HCT116 (cell line): ENCODE results near the gene HEPN1. TPM values are rescaled to one million over a fixed set of nuclear protein-coding genes. Genes with fewer than 3 reads are reported as not detected.
A peak's percentile ranks its signal among the peaks of the same experiment; 100 is the strongest.

ENCODE experiments used
- ATAC-seq: fragments of 200-7000 bp; cut with Tn5 transposase; 2 replicates; pipeline ENCODE4 v1.9.1; 2020; ENCODE audit warnings: mild to moderate bottlenecking, moderate library complexity
- BruUV-seq: library from RNA; stranded (reverse); fragments of 400-500 nt; replicated peaks from 2 replicates; lab custom pipeline; 2021; lab: Mats Ljungman, UMichigan
- CTCF ChIA-PET: fragments of 300-600 bp; sonication (Branson Sonifier 250); formaldehyde crosslinking; loops from one replicate; lab custom pipeline; 2021; ENCODE audit warnings: antibody characterized with exemption; lab: Charles Lee
- POLR2A ChIA-PET: fragments of 300-600, 350-600 bp; sonication (Branson Sonifier 250); formaldehyde crosslinking; loops from one replicate; lab custom pipeline; 2021; ENCODE audit warnings: antibody characterized with exemption; lab: Charles Lee
- RAD21 ChIA-PET, 2 experiments: fragments of 300-600 bp; sonication (Branson Sonifier 250); formaldehyde crosslinking; loops; one replicate each; lab custom pipeline; 2023; ENCODE audit warnings: low total read pairs in 2 of 2; ENCODE audit not compliant: uncharacterized antibody in 2 of 2, unreplicated experiment in 2 of 2, low non-redundant PET in 1 of 2; lab: Charles Lee
- DNase-seq: peaks from one replicate; pipeline ENCODE4 v3.0.0-alpha.2; 2010; ENCODE audit warnings: low read depth, low spot score
- H2AFZ ChIP-seq: fragments of 200-600 bp; shearing (Covaris generic), sonication (generic); 2 replicates; pipeline ENCODE4 v1.6.1; 2017; ENCODE audit warnings: low read depth, mixed run types, mixed read lengths, antibody characterized with exemption, low read length; ENCODE audit not compliant: poor library complexity, severe bottlenecking
- H3K27ac ChIP-seq: 2 replicates; pipeline ENCODE4 v1.5.1; 2012; ENCODE audit warnings: low read depth, low read length
- H3K27me3 ChIP-seq: fragments of 200-600 bp; sonication (generic); 2 replicates; pipeline ENCODE4 v1.6.1; 2016; ENCODE audit warnings: mixed run types, low read length, mixed read lengths; ENCODE audit not compliant: insufficient read depth
- H3K36me3 ChIP-seq, 2 experiments: fragments of 200-500 bp in 1 of 2; fragments of 200-600 bp in 1 of 2; sonication (Bioruptor generic) in 1 of 2; sonication (generic) in 1 of 2; 2 replicates each; pipeline versions ENCODE4 v1.5.1 to v1.6.1; 2014 to 2016; ENCODE audit warnings: low read length in 2 of 2, inconsistent platforms in 1 of 2, mixed read lengths in 1 of 2, mixed run types in 1 of 2; ENCODE audit not compliant: insufficient read depth in 2 of 2, control insufficient read depth in 1 of 2
- H3K4me1 ChIP-seq, 2 experiments: fragments of 200-600 bp in 1 of 2; sonication (generic) in 1 of 2; 2 replicates each; pipeline versions ENCODE4 v1.5.1 to v1.6.1; 2012 to 2017; ENCODE audit warnings: low read length in 2 of 2, inconsistent platforms in 1 of 2, mild to moderate bottlenecking in 1 of 2, mixed read lengths in 1 of 2, mixed run types in 1 of 2, moderate library complexity in 1 of 2; ENCODE audit not compliant: insufficient read depth in 2 of 2, control insufficient read depth in 1 of 2
- H3K4me2 ChIP-seq: fragments of 200-600 bp; sonication (generic); 2 replicates; pipeline ENCODE4 v1.6.1; 2017; ENCODE audit warnings: mixed run types, low read length, mixed read lengths
- H3K4me3 ChIP-seq, 2 experiments: fragments of 200-600 bp in 1 of 2; sonication (generic) in 1 of 2; replicated peaks in 1 of 2; 2 replicates each; pipeline ENCODE4 v1.5.1; 2011 to 2016; ENCODE audit warnings: low read length in 2 of 2, control low read depth in 1 of 2, low read depth in 1 of 2, mild to moderate bottlenecking in 1 of 2, mixed read lengths in 1 of 2, mixed run types in 1 of 2
- H3K79me2 ChIP-seq: fragments of 200-600 bp; sonication (generic); 2 replicates; pipeline ENCODE4 v1.6.1; 2017; ENCODE audit warnings: mild to moderate bottlenecking, mixed run types, low read length, moderate library complexity, mixed read lengths; ENCODE audit not compliant: insufficient read depth
- H3K9ac ChIP-seq: fragments of 200-600 bp; sonication (generic); 2 replicates; pipeline ENCODE4 v1.6.1; 2016; ENCODE audit warnings: low read length, mixed read lengths
- H3K9me2 ChIP-seq: fragments of 200-600 bp; sonication (generic), shearing (Covaris generic); 2 replicates; pipeline ENCODE4 v1.6.1; 2017; ENCODE audit warnings: mixed run types, mild to moderate bottlenecking, moderate library complexity; ENCODE audit not compliant: insufficient read depth
- H3K9me3 ChIP-seq, 2 experiments: fragments of 200-500 bp in 1 of 2; fragments of 200-600 bp in 1 of 2; sonication (Bioruptor generic) in 1 of 2; sonication (generic) in 1 of 2; 2 replicates each; pipeline ENCODE4 v1.6.1; 2014 to 2017; ENCODE audit warnings: low read length in 2 of 2, mixed read lengths in 2 of 2, inconsistent platforms in 1 of 2, low read depth in 1 of 2, mild to moderate bottlenecking in 1 of 2, mixed run types in 1 of 2, moderate library complexity in 1 of 2; ENCODE audit not compliant: control insufficient read depth in 1 of 2, insufficient read depth in 1 of 2
- H4K20me1 ChIP-seq: fragments of 200-600 bp; sonication (generic), shearing (Covaris generic); 2 replicates; pipeline ENCODE4 v1.6.1; 2017; ENCODE audit warnings: mixed run types, mild to moderate bottlenecking, moderate library complexity; ENCODE audit not compliant: insufficient read depth
- EZH2phosphoT487 ChIP-seq: fragments of 200-600 bp; IDR thresholded peaks from 2 replicates; pipeline ENCODE4 v1.6.1; 2018; ENCODE audit warnings: antibody characterized with exemption, borderline replicate concordance
- FOSL1 ChIP-seq: IDR thresholded peaks from 2 replicates; pipeline ENCODE4 v1.6.1; 2012; ENCODE audit warnings: low read depth
- JUND ChIP-seq: IDR thresholded peaks from 2 replicates; pipeline ENCODE4 v1.6.1; 2012
- POLR2AphosphoS5 ChIP-seq: IDR thresholded peaks from 2 replicates; pipeline ENCODE4 v1.6.1; 2011; ENCODE audit warnings: mild to moderate bottlenecking, low read depth, low read length, moderate library complexity
- RAD21 ChIP-seq: IDR thresholded peaks from 2 replicates; pipeline ENCODE4 v1.6.1; 2012; ENCODE audit warnings: low read depth, mild to moderate bottlenecking
- SIN3A ChIP-seq: IDR thresholded peaks from 2 replicates; pipeline ENCODE4 v1.6.1; 2012; ENCODE audit warnings: low read depth
- SP1 ChIP-seq: IDR thresholded peaks from 2 replicates; pipeline ENCODE4 v1.6.1; 2012; ENCODE audit warnings: low read depth
- TCF7L2 ChIP-seq: IDR thresholded peaks from 2 replicates; pipeline ENCODE4 v1.7.0; 2011; ENCODE audit warnings: borderline replicate concordance, inconsistent platforms; ENCODE audit not compliant: insufficient read depth, insufficient read length; ENCODE audit errors: extremely low read depth
- ZFX ChIP-seq: fragments of 450-650 bp; IDR thresholded peaks from 2 replicates; pipeline ENCODE4 v1.6.1; 2017
- intact Hi-C: fragments of 100-400 bp; cut with micrococcal nuclease; formaldehyde crosslinking; loops from 2 replicates; pipeline ENCODE4 v1.10.0; 2022
- total RNA-seq: library from RNA; stranded (reverse); gene quantifications from one replicate; pipeline ENCODE4 v1.2.1, GENCODE V29; 2021; ENCODE audit not compliant: unreplicated experiment
- TF ChIP-seq, protein P1 (sequence below): IDR thresholded peaks from 2 replicates; pipeline ENCODE4 v1.6.1; 2012
- TF ChIP-seq, protein P2 (sequence below): IDR thresholded peaks from 2 replicates; pipeline ENCODE4 v1.6.1; 2012; ENCODE audit warnings: low read depth
- TF ChIP-seq, protein P3 (sequence below): IDR thresholded peaks from 2 replicates; pipeline ENCODE4 v1.6.1; 2012
- TF ChIP-seq, protein P4 (sequence below): IDR thresholded peaks from 2 replicates; pipeline ENCODE4 v1.6.1; 2011; ENCODE audit warnings: mild to moderate bottlenecking, low read length, moderate library complexity; ENCODE audit not compliant: insufficient replicate concordance; ENCODE audit errors: extremely low read depth

The HEPN1 gene
- total RNA-seq, 1 experiment from 2014 or later, result not detected

DNA sequence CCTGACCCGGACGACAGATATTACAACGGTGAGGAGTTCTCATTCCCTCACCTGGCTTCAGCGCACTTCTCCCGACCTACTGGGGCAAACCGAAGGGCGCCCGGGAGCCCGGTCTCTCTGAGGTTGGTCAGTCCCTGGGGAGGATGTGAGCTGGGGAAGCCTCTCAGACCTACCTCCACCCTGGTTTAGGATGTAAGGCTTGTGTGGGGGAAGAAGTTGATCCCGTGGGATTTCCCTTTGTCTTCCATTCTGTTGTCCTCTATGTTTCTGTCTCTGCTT is 41.5 kb upstream of the HEPN1 start:
- H3K9ac ChIP-seq, result no peak overlapping the region
- H3K4me2 ChIP-seq, result peak overlapping the region; percentile 90
- CTCF ChIA-PET, result no interaction called here
- intact Hi-C loops, result loop anchor here (2.0 kb wide), 1 partner anchor 77 kb away; the partner anchor contains the start of gene CCDC15
- peaks cover 12 to 23% of the 10 kb centered on the region in 2 experiments for H3K4me1 ChIP-seq
- no peaks in the 10 kb centered on the region for H3K9me3 ChIP-seq
- no peaks in the 10 kb centered on the region for H3K9me2 ChIP-seq
- BruUV-seq, result no TSS peak
- no peaks in the 10 kb centered on the region for H4K20me1 ChIP-seq
- POLR2A ChIA-PET, result no interaction called here
- H3K36me3 ChIP-seq, result no peaks in the 10 kb centered on the region
- no peaks in the 10 kb centered on the region for H3K79me2 ChIP-seq
- no peak for TF ChIP-seq TCF7L2
- TF ChIP-seq JUND, result no peak
- no peak for TF ChIP-seq ZFX
- ATAC-seq (no peak), DNase-seq (no peak)
- no peak overlapping the region for H2AFZ ChIP-seq
- H3K27ac ChIP-seq, result peak overlapping the region; percentile 83; the same call in 1 of the 2 replicates
- peak overlapping the region; percentile 58 to 61; a peak in 3 of 4 replicates for H3K4me3 ChIP-seq
- H3K27me3 ChIP-seq, result no peaks in the 10 kb centered on the region
- RAD21 ChIA-PET, result no interaction called here

DNA sequence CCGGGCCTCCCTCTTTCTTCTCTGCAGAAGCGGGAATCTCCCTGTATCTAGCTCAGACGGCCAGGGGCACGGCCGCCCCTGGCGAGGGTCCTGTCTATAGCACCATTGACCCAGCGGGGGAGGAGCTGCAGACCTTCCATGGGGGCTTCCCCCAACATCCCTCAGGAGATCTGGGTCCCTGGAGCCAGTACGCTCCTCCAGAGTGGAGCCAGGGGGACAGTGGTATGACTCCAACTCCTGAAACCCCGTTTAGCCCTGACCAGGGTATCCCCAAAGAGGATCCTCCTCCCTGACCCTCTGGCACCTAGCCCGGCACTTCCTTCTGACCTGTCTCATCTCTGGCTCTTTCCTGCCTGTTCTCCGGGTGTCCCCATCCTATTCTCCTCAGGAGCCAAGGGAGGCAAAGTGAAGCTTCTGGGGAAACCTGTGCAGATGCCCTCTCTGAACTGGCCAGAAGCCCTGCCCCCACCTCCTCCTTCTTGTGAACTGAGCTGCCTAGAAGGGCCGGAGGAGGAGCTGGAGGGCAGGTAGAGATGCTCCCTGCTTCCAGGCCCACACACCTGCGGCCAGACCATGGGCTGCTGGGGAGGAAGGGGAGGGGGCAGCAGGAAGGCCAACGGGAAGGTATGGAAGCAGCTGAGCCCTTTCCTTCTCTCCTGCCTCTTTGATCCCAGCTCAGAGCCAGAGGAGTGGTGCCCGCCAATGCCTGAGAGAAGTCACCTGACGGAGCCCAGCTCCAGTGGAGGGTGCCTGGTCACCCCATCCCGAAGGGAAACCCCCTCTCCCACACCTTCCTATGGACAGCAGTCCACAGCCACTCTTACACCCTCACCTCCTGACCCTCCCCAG is 40.9 kb upstream of the HEPN1 start:
- DNase-seq, result no peak
- POLR2A ChIA-PET, result no interaction called here
- BruUV-seq, result no TSS peak
- TF ChIP-seq, protein P1, sequence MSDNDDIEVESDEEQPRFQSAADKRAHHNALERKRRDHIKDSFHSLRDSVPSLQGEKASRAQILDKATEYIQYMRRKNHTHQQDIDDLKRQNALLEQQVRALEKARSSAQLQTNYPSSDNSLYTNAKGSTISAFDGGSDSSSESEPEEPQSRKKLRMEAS, result no peak
- TF ChIP-seq, protein P2, sequence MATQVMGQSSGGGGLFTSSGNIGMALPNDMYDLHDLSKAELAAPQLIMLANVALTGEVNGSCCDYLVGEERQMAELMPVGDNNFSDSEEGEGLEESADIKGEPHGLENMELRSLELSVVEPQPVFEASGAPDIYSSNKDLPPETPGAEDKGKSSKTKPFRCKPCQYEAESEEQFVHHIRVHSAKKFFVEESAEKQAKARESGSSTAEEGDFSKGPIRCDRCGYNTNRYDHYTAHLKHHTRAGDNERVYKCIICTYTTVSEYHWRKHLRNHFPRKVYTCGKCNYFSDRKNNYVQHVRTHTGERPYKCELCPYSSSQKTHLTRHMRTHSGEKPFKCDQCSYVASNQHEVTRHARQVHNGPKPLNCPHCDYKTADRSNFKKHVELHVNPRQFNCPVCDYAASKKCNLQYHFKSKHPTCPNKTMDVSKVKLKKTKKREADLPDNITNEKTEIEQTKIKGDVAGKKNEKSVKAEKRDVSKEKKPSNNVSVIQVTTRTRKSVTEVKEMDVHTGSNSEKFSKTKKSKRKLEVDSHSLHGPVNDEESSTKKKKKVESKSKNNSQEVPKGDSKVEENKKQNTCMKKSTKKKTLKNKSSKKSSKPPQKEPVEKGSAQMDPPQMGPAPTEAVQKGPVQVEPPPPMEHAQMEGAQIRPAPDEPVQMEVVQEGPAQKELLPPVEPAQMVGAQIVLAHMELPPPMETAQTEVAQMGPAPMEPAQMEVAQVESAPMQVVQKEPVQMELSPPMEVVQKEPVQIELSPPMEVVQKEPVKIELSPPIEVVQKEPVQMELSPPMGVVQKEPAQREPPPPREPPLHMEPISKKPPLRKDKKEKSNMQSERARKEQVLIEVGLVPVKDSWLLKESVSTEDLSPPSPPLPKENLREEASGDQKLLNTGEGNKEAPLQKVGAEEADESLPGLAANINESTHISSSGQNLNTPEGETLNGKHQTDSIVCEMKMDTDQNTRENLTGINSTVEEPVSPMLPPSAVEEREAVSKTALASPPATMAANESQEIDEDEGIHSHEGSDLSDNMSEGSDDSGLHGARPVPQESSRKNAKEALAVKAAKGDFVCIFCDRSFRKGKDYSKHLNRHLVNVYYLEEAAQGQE, result no peak
- TF ChIP-seq, protein P3, sequence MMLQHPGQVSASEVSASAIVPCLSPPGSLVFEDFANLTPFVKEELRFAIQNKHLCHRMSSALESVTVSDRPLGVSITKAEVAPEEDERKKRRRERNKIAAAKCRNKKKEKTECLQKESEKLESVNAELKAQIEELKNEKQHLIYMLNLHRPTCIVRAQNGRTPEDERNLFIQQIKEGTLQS, result no peak
- no peak for TF ChIP-seq SIN3A
- TF ChIP-seq SP1, result no peak
- TF ChIP-seq EZH2phosphoT487, result no peak
- TF ChIP-seq FOSL1, result no peak
- no peak for TF ChIP-seq JUND
- TF ChIP-seq RAD21, result no peak
- no peak for TF ChIP-seq POLR2AphosphoS5
- TF ChIP-seq, protein P4, sequence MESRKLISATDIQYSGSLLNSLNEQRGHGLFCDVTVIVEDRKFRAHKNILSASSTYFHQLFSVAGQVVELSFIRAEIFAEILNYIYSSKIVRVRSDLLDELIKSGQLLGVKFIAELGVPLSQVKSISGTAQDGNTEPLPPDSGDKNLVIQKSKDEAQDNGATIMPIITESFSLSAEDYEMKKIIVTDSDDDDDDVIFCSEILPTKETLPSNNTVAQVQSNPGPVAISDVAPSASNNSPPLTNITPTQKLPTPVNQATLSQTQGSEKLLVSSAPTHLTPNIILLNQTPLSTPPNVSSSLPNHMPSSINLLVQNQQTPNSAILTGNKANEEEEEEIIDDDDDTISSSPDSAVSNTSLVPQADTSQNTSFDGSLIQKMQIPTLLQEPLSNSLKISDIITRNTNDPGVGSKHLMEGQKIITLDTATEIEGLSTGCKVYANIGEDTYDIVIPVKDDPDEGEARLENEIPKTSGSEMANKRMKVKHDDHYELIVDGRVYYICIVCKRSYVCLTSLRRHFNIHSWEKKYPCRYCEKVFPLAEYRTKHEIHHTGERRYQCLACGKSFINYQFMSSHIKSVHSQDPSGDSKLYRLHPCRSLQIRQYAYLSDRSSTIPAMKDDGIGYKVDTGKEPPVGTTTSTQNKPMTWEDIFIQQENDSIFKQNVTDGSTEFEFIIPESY, result no peak
- no peak for TF ChIP-seq ZFX

More for the DNA sequence above, 40.9 kb upstream of the HEPN1 start:
- Histone ChIP-seq H3K9ac (no peak overlapping the region), H4K20me1 (no peaks in the 10 kb centered on the region), H3K27me3 (no peaks in the 10 kb centered on the region), H3K4me3 (peak overlapping the region in 1 of 2 experiments; percentile 61; a peak in 1 of 4 replicates), H3K4me2 (no peak overlapping the region), H3K9me2 (no peaks in the 10 kb centered on the region), H3K79me2 (no peaks in the 10 kb centered on the region), H3K9me3 (no peaks in the 10 kb centered on the region), H2AFZ (no peak overlapping the region), H3K36me3 (no peaks in the 10 kb centered on the region), H3K27ac (peak overlapping the region; percentile 83; the same call in 1 of the 2 replicates), H3K4me1 (peaks cover 12 to 23% of the 10 kb centered on the region in 2 experiments)
- no peak for ATAC-seq
- intact Hi-C loops, result loop anchor here (2.0 kb wide), 1 partner anchor 77 kb away; the partner anchor contains the start of gene CCDC15
- RAD21 ChIA-PET, result no interaction called here
- CTCF ChIA-PET, result no interaction called here
